B cell (primary cell): ENCODE data around the gene RNF17.

Source experiments
- CTCF ChIP-seq: fragments of 200-600 bp; IDR thresholded peaks from one replicate; pipeline ENCODE4 v1.8.0; 2022; ENCODE audit warnings: antibody characterized with exemption, mild to moderate bottlenecking
- EZH2 ChIP-seq: IDR thresholded peaks from 2 replicates; pipeline ENCODE4 v1.6.1; 2012; ENCODE audit warnings: borderline replicate concordance, low read depth, mild to moderate bottlenecking, moderate library complexity, low read length; ENCODE audit not compliant: insufficient read depth, poor library complexity, severe bottlenecking

GRCh38 chr13:24834902-24835510, 71.0 kb downstream of the RNF17 start:
- TF ChIP-seq CTCF = no peak
- TF ChIP-seq EZH2 = no peak
